Activated naive CD8-positive, alpha-beta T cell treated with anti-CD3 and anti-CD28 coated beads for 36 hours (primary cell): ENCODE measurements around the gene NID1. TPM values are rescaled to one million over a fixed set of nuclear protein-coding genes. Genes with fewer than 3 reads are reported as not detected.
"Not testable (repeated sequence)": the region's sequence is repeated elsewhere in the genome, so short reads cannot be mapped to it uniquely, and the experiment has no call there.

ENCODE experiments used
- DNase-seq: peaks from one replicate; pipeline ENCODE4 v3.0.0; 2021
- H3K27ac Mint-ChIP-seq: one replicate; pipeline ENCODE4 v1.8.0; 2022; ENCODE audit warnings: mild to moderate bottlenecking, moderate library complexity, mixed read lengths
- H3K27me3 Mint-ChIP-seq: one replicate; pipeline ENCODE4 v1.8.0; 2022; ENCODE audit warnings: mild to moderate bottlenecking, mixed read lengths
- H3K36me3 Mint-ChIP-seq: one replicate; pipeline ENCODE4 v1.8.0; 2021; ENCODE audit warnings: mild to moderate bottlenecking, mixed read lengths
- H3K4me1 Mint-ChIP-seq: one replicate; pipeline ENCODE4 v1.8.0; 2021; ENCODE audit warnings: mixed read lengths
- H3K4me3 Mint-ChIP-seq: one replicate; pipeline ENCODE4 v1.8.0; 2022; ENCODE audit warnings: mild to moderate bottlenecking, moderate library complexity, mixed read lengths
- H3K9me3 Mint-ChIP-seq: one replicate; pipeline ENCODE4 v1.8.0; 2022; ENCODE audit warnings: mixed read lengths
- total RNA-seq, 2 experiments: library from RNA; stranded (reverse); gene quantifications; one replicate each; pipeline ENCODE4 v1.2.3, GENCODE V29; 2021

The NID1 gene
- total RNA-seq, 2 experiments from 2014 or later = 0.08 to 0.10 TPM

GRCh38 chr1:235929216-235929615 is 135.7 kb downstream of the NID1 start:
- no peak overlapping the region for H3K27ac Mint-ChIP-seq
- no peaks in the 10 kb centered on the region for H3K27me3 Mint-ChIP-seq
- H3K36me3 Mint-ChIP-seq = peaks cover 1% of the 10 kb centered on the region
- H3K9me3 Mint-ChIP-seq = no peaks in the 10 kb centered on the region
- no peak overlapping the region for H3K4me3 Mint-ChIP-seq
- DNase-seq = no peak
- H3K4me1 Mint-ChIP-seq = peaks cover 25% of the 10 kb centered on the region

- H3K27ac Mint-ChIP-seq = no peak overlapping the region
- H3K36me3 Mint-ChIP-seq = no peaks in the 10 kb centered on the region
- H3K4me3 Mint-ChIP-seq = no peak overlapping the region
- H3K4me1 Mint-ChIP-seq = peaks cover 30% of the 10 kb centered on the region
- H3K9me3 Mint-ChIP-seq = no peaks in the 10 kb centered on the region
- no peak for DNase-seq
- H3K27me3 Mint-ChIP-seq = no peaks in the 10 kb centered on the region
These were observed 136.7 kb downstream of the NID1 start for GRCh38 chr1:235928197-235928596.

GRCh38 chr1:235927551-235927950 is 137.3 kb downstream of the NID1 start:
- peaks cover 32% of the 10 kb centered on the region for H3K4me1 Mint-ChIP-seq
- not testable (repeated sequence) for H3K9me3 Mint-ChIP-seq, H3K27me3 Mint-ChIP-seq, H3K27ac Mint-ChIP-seq, H3K4me3 Mint-ChIP-seq, H3K36me3 Mint-ChIP-seq, DNase-seq

Other genes with a start within 250 kb of the NID1 start
- 10 to 100 TPM; 63.8 to 76.2 TPM for gene LYST, start 198.2 kb downstream of the NID1 start, total RNA-seq
- gene GPR137B, start 77.4 kb upstream of the NID1 start, total RNA-seq = 1 to 10 TPM; 4.6 to 4.7 TPM
- 1 to 10 TPM; 2.8 to 3.7 TPM for gene ERO1B, start 216.9 kb upstream of the NID1 start, total RNA-seq